SH-SY5Y (cell line): ENCODE measurements around the gene SMARCAD1.

Source experiments
- GATA2 ChIP-seq: IDR thresholded peaks from 2 replicates; pipeline ENCODE4 v1.6.1; 2011; ENCODE audit warnings: mild to moderate bottlenecking, low read depth, low read length
- GATA3 ChIP-seq: IDR thresholded peaks from 2 replicates; pipeline ENCODE4 v1.6.1; 2011; ENCODE audit warnings: low read depth, mild to moderate bottlenecking, low read length, moderate library complexity

- TF ChIP-seq GATA3 (no peak), GATA2 (no peak)
Measured at GRCh38 chr4:94333866-94334265, 126.2 kb downstream of the SMARCAD1 start.
